H1 (cell line): ENCODE results near the gene SLC66A3. TPM values are rescaled to one million over a fixed set of nuclear protein-coding genes. Genes with fewer than 3 reads are reported as not detected.

Experiments used
- CTCF ChIA-PET: fragments of 300-600 bp; sonication (Branson Sonifier 250); formaldehyde crosslinking; loops from one replicate; lab custom pipeline; 2021; ENCODE audit not compliant: partially characterized antibody; lab: Charles Lee
- POLR2A ChIA-PET: fragments of 300-600 bp; sonication (Branson Sonifier 250); formaldehyde crosslinking; loops from one replicate; lab custom pipeline; 2021; ENCODE audit warnings: inconsistent platforms; ENCODE audit not compliant: partially characterized antibody; lab: Charles Lee
- DNase-seq, 2 experiments: peaks; one replicate each; pipeline versions ENCODE4 v3.0.0 to v3.0.0-alpha.2; 2010 to 2022; ENCODE audit warnings: low spot score in 2 of 2, low read depth in 1 of 2, mixed read lengths in 1 of 2
- FAIRE-seq: peaks from 2 replicates; lab custom pipeline; 2011; peaks lifted over from hg19 to GRCh38; lab: Jason Lieb, UNC
- H2AFZ ChIP-seq: 2 replicates; pipeline ENCODE4 v1.8.1; 2012; ENCODE audit warnings: low read length, inconsistent platforms
- H2AK5ac ChIP-seq: 2 replicates; pipeline ENCODE4 v1.6.1; 2013; ENCODE audit warnings: low read depth, low read length
- H2BK120ac ChIP-seq: replicated peaks from 2 replicates; pipeline ENCODE3; 2013; ENCODE audit warnings: low read depth, low read length, inconsistent platforms
- H2BK12ac ChIP-seq: 2 replicates; pipeline ENCODE4 v1.6.1; 2013; ENCODE audit warnings: low read depth, low read length
- H2BK15ac ChIP-seq: 2 replicates; pipeline ENCODE4 v1.6.1; 2013; ENCODE audit warnings: low read length
- H2BK20ac ChIP-seq: 2 replicates; pipeline ENCODE4 v1.6.1; 2013; ENCODE audit warnings: low read length
- H2BK5ac ChIP-seq: 2 replicates; pipeline ENCODE4 v1.6.1; 2013; ENCODE audit warnings: low read depth, low read length
- H3K14ac ChIP-seq: 2 replicates; pipeline ENCODE4 v1.6.1; 2013; ENCODE audit warnings: inconsistent platforms; ENCODE audit not compliant: insufficient read length
- H3K18ac ChIP-seq: 2 replicates; pipeline ENCODE4 v1.6.1; 2013; ENCODE audit warnings: low read length; ENCODE audit errors: extremely low read depth
- H3K23ac ChIP-seq: 2 replicates; pipeline ENCODE4 v1.6.1; 2013; ENCODE audit warnings: inconsistent platforms; ENCODE audit not compliant: insufficient read length
- H3K23me2 ChIP-seq: 2 replicates; pipeline ENCODE4 v1.6.1; 2013; ENCODE audit warnings: low read depth, low read length
- H3K27ac ChIP-seq: 2 replicates; pipeline ENCODE4 v1.6.1; 2011; ENCODE audit warnings: low read depth, low read length, inconsistent platforms
- H3K27me3 ChIP-seq, 4 experiments: replicated peaks in 1 of 4; 1 replicate in 1 of 4; 2 replicates in 3 of 4; pipeline versions ENCODE4 v1.6.1 to v1.8.1; 2011 to 2013; ENCODE audit warnings: low read length in 3 of 4, mild to moderate bottlenecking in 3 of 4, inconsistent platforms in 2 of 4, mixed read lengths in 2 of 4, moderate library complexity in 1 of 4; ENCODE audit not compliant: control insufficient read depth in 3 of 4, insufficient read depth in 3 of 4; ENCODE audit errors: extremely low read depth in 1 of 4
- H3K36me3 ChIP-seq, 4 experiments: 2 replicates each; pipeline versions ENCODE4 v1.6.1 to v1.8.1; 2011 to 2013; ENCODE audit warnings: mild to moderate bottlenecking in 4 of 4, low read length in 3 of 4, moderate library complexity in 2 of 4, control low read depth in 1 of 4, inconsistent platforms in 1 of 4; ENCODE audit not compliant: insufficient read depth in 4 of 4, control insufficient read depth in 2 of 4
- H3K4ac ChIP-seq: replicated peaks from 2 replicates; pipeline ENCODE3; 2013; ENCODE audit warnings: low read length, low read depth, mixed read lengths, inconsistent platforms; ENCODE audit not compliant: insufficient read length
- H3K4me1 ChIP-seq, 4 experiments: replicated peaks in 1 of 4; 1 replicate in 1 of 4; 2 replicates in 3 of 4; pipeline versions ENCODE4 v1.6.1 to v1.8.1; 2011 to 2013; ENCODE audit warnings: low read length in 3 of 4, inconsistent platforms in 2 of 4, mixed read lengths in 1 of 4; ENCODE audit not compliant: insufficient read depth in 4 of 4, control insufficient read depth in 3 of 4
- H3K4me2 ChIP-seq, 2 experiments: 2 replicates each; pipeline versions ENCODE4 v1.6.1 to v1.8.1; 2011 to 2013; ENCODE audit warnings: low read depth in 2 of 2, low read length in 2 of 2, control low read depth in 1 of 2, inconsistent platforms in 1 of 2, mild to moderate bottlenecking in 1 of 2; ENCODE audit not compliant: insufficient read depth in 1 of 2
- H3K4me3 ChIP-seq, 4 experiments: fragments of 200-600, 300-600 bp in 1 of 4; sonication (generic), shearing (Covaris generic), sonication (Bioruptor Twin) in 1 of 4; 2 replicates each; pipeline versions ENCODE4 v1.5.1 to v1.8.1; 2011 to 2016; ENCODE audit warnings: low read length in 4 of 4, low read depth in 3 of 4, control low read depth in 2 of 4, inconsistent platforms in 2 of 4, mild to moderate bottlenecking in 2 of 4, mixed read lengths in 1 of 4, moderate library complexity in 1 of 4; ENCODE audit not compliant: insufficient read depth in 2 of 4; ENCODE audit errors: extremely low read depth in 1 of 4
- H3K56ac ChIP-seq: replicated peaks from 2 replicates; pipeline ENCODE3; 2013; ENCODE audit warnings: low read depth, mild to moderate bottlenecking, mixed read lengths, low read length, inconsistent platforms; ENCODE audit not compliant: insufficient read length
- H3K79me1 ChIP-seq: 2 replicates; pipeline ENCODE4 v1.6.1; 2013; ENCODE audit warnings: low read depth, low read length, control low read depth
- H3K79me2 ChIP-seq, 2 experiments: 2 replicates each; pipeline versions ENCODE4 v1.6.1 to v1.8.1; 2012 to 2013; ENCODE audit warnings: low read length in 2 of 2, mild to moderate bottlenecking in 2 of 2, inconsistent platforms in 1 of 2; ENCODE audit not compliant: insufficient read depth in 2 of 2, control insufficient read depth in 1 of 2
- H3K9ac ChIP-seq, 4 experiments: replicated peaks in 1 of 4; 1 replicate in 1 of 4; 2 replicates in 3 of 4; pipeline versions ENCODE4 v1.6.1 to v1.8.1; 2011 to 2013; ENCODE audit warnings: low read depth in 3 of 4, low read length in 3 of 4, control low read depth in 2 of 4, mild to moderate bottlenecking in 2 of 4, moderate library complexity in 2 of 4, inconsistent platforms in 1 of 4; ENCODE audit errors: extremely low read depth in 1 of 4
- H3K9me3 ChIP-seq, 2 experiments: 2 replicates each; pipeline versions ENCODE4 v1.6.1 to v1.8.1; 2012 to 2013; ENCODE audit warnings: mild to moderate bottlenecking in 2 of 2, moderate library complexity in 2 of 2, control low read depth in 1 of 2, inconsistent platforms in 1 of 2, low read depth in 1 of 2, low read length in 1 of 2, mixed read lengths in 1 of 2; ENCODE audit not compliant: insufficient read depth in 2 of 2
- H4K20me1 ChIP-seq, 2 experiments: replicated peaks in 1 of 2; 2 replicates each; pipeline versions ENCODE3 to v1.8.1; 2011 to 2013; ENCODE audit warnings: inconsistent platforms in 2 of 2, low read length in 2 of 2, mild to moderate bottlenecking in 1 of 2; ENCODE audit not compliant: insufficient read depth in 2 of 2, control insufficient read depth in 1 of 2
- H4K5ac ChIP-seq: 2 replicates; pipeline ENCODE4 v1.6.1; 2013; ENCODE audit warnings: low read length, low read depth, mixed read lengths, inconsistent platforms; ENCODE audit not compliant: insufficient read length
- H4K8ac ChIP-seq: 2 replicates; pipeline ENCODE4 v1.8.0; 2013; ENCODE audit warnings: mild to moderate bottlenecking, moderate library complexity, low read length, inconsistent platforms; ENCODE audit not compliant: insufficient read depth; ENCODE audit errors: extremely low read depth
- H4K91ac ChIP-seq: replicated peaks from 2 replicates; pipeline ENCODE3; 2013; ENCODE audit warnings: low read length, mixed read lengths, inconsistent platforms; ENCODE audit not compliant: insufficient read length
- PHF8 ChIP-seq: fragments of 200-600 bp; sonication (generic); conservative IDR thresholded peaks from 2 replicates; pipeline ENCODE4 v1.7.1; 2012; ENCODE audit warnings: low read depth, mild to moderate bottlenecking, inconsistent platforms, low read length, moderate library complexity
- SIX5 ChIP-seq: IDR thresholded peaks from 2 replicates; pipeline ENCODE4 v1.6.1; 2011; ENCODE audit warnings: mild to moderate bottlenecking, low read depth, low read length
- WGBS, 2 experiments: shearing (Covaris generic) in 1 of 2; methylation state at CpG; one replicate each; pipeline versions ENCODE4 v1.1.6 to v1.1.7; 2013 to 2015; ENCODE audit warnings: low lambda C conversion rate in 2 of 2, mixed read lengths in 2 of 2, inconsistent platforms in 1 of 2, low coverage in 1 of 2, missing lambda C conversion rate in 1 of 2; ENCODE audit not compliant: insufficient replicate concordance in 2 of 2, insufficient coverage in 1 of 2, insufficient read length in 1 of 2; ENCODE audit errors: extremely low coverage in 1 of 2, missing lambda C conversion rate in 1 of 2; 5-methylcytosine and 5-hydroxymethylcytosine counted together
- polyA plus RNA-seq, 7 experiments: library from polyadenylated mRNA; depleted of rRNA in 3 of 7; stranded (reverse) in 5 of 7; unstranded in 2 of 7; fragments of >200 nt in 5 of 7; fragments of 200-250 nt in 2 of 7; gene quantifications; 1 replicate in 5 of 7; 2 replicates in 1 of 7; 4 replicates in 1 of 7; pipeline versions ENCODE4 v1.2.1 to v1.2.3, GENCODE V29; 2011 to 2013; ENCODE audit warnings: missing spikeins in 2 of 7, mixed read lengths in 2 of 7
- total RNA-seq: library from RNA; stranded (reverse); fragmentation: NEBNext Ultra II Directional; extraction: Animal tissue kit (Norgen Biotek cat#: 25700); gene quantifications from 2 replicates; pipeline ENCODE4 v1.2.1, GENCODE V29; 2021

Gene SLC66A3
- total and polyA plus RNA-seq, 2 of the 8 experiments (the other 6 are each of a cell fraction or from before 2014, with no cell fraction given), result 8.7 to 27.8 TPM

- no peaks in the 10 kb centered on the region for H3K4me1 ChIP-seq
- no peak overlapping the region for H3K4me2 ChIP-seq
- H3K23me2 ChIP-seq, result no peaks in the 10 kb centered on the region
- POLR2A ChIA-PET, result no interaction called here
- no peaks in the 10 kb centered on the region for H4K20me1 ChIP-seq
- no peak overlapping the region for H3K27ac ChIP-seq
- H3K79me1 ChIP-seq, result no peaks in the 10 kb centered on the region
- H3K36me3 ChIP-seq, result peaks cover 0 to 53% (median 14%) of the 10 kb centered on the region in 4 experiments; a peak in 5 of 8 replicates
- WGBS, 2 experiments, result 94% methylated on average over 2 of the region's 2 CpGs; no CpG with 5 or more reads in 1 of the 2 experiments
- no peaks in the 10 kb centered on the region for H3K79me2 ChIP-seq
- H3K4me3 ChIP-seq, result no peak overlapping the region
- H2BK20ac ChIP-seq, result no peak overlapping the region
- TF ChIP-seq PHF8 (no peak), SIX5 (no peak)
- TF ChIP-seq, all 59 proteins: peak for 0
- Histone ChIP-seq H3K4ac (no peak overlapping the region), H2BK120ac (no peak overlapping the region), H3K18ac (no peak overlapping the region), H4K5ac (no peak overlapping the region), H3K23ac (no peak overlapping the region), H3K27me3 (no peaks in the 10 kb centered on the region), H3K56ac (no peak overlapping the region), H2AFZ (no peak overlapping the region), H2BK15ac (no peak overlapping the region), H2AK5ac (no peak overlapping the region), H3K9me3 (no peaks in the 10 kb centered on the region), H2BK5ac (no peak overlapping the region), H4K8ac (no peak overlapping the region), H2BK12ac (no peak overlapping the region), H4K91ac (no peak overlapping the region), H3K9ac (no peak overlapping the region), H3K14ac (no peak overlapping the region)
- FAIRE-seq (no peak), DNase-seq (no peak)
- CTCF ChIA-PET, result interaction anchor here (0.6 to 1.3 kb wide), 4 partner anchors 75 to 382 kb away, joined by 3 read pairs; no protein-coding TSS in a partner anchor
Measured at GRCh38 chr2:11200651-11201050, 45.4 kb downstream of the SLC66A3 start.
